SJCRH30 (cell line): Measurements from ENCODE around the gene TMEM135. TPM values are rescaled to one million over a fixed set of nuclear protein-coding genes. Genes with fewer than 3 reads are reported as not detected.
"Not testable (repeated sequence)": the region's sequence is repeated elsewhere in the genome, so short reads cannot be mapped to it uniquely, and the experiment has no call there.

ENCODE experiments used
- DNase-seq, 2 experiments: peaks; one replicate each; pipeline ENCODE4 v3.0.0-alpha.2; 2015 to 2020
- H3K27ac ChIP-seq: fragments of 250-450 bp; sonication (Bioruptor Pico); 2 replicates; pipeline ENCODE4 v1.5.1; 2020; ENCODE audit warnings: mild to moderate bottlenecking, moderate library complexity
- H3K27me3 ChIP-seq: fragments of 250-450 bp; sonication (Bioruptor Pico); 2 replicates; pipeline ENCODE4 v1.5.1; 2020; ENCODE audit warnings: mild to moderate bottlenecking, moderate library complexity
- H3K36me3 ChIP-seq: fragments of 250-450 bp; sonication (Bioruptor Pico); 2 replicates; pipeline ENCODE4 v1.5.1; 2020; ENCODE audit warnings: mild to moderate bottlenecking, moderate library complexity
- H3K4me1 ChIP-seq: fragments of 250-450 bp; sonication (Bioruptor Pico); 2 replicates; pipeline ENCODE4 v1.5.1; 2020; ENCODE audit warnings: mild to moderate bottlenecking, moderate library complexity
- H3K4me3 ChIP-seq: fragments of 250-450 bp; sonication (Bioruptor Pico); 2 replicates; pipeline ENCODE4 v1.5.1; 2020; ENCODE audit warnings: mild to moderate bottlenecking, moderate library complexity
- H3K9me3 ChIP-seq: fragments of 250-450 bp; sonication (Bioruptor Pico); replicated peaks from 2 replicates; pipeline ENCODE4 v1.5.1; 2020; ENCODE audit warnings: mild to moderate bottlenecking, moderate library complexity
- total RNA-seq: library from RNA; depleted of rRNA; stranded (reverse); fragments of >200 nt; shearing (Covaris generic); gene quantifications from 2 replicates; pipeline ENCODE4 v1.2.3, GENCODE V29; 2014

TMEM135 gene
- total RNA-seq, 1 experiment from 2014 or later = 35.3 TPM

GRCh38 chr11:87081358-87081757 lies 43.6 kb downstream of the TMEM135 start:
- Histone ChIP-seq H3K9me3 (no peaks in the 10 kb centered on the region), H3K36me3 (peaks cover 6% of the 10 kb centered on the region), H3K4me1 (no peaks in the 10 kb centered on the region), H3K27me3 (no peaks in the 10 kb centered on the region), H3K27ac (no peak overlapping the region), H3K4me3 (no peak overlapping the region)
- DNase-seq = no peak

DNA sequence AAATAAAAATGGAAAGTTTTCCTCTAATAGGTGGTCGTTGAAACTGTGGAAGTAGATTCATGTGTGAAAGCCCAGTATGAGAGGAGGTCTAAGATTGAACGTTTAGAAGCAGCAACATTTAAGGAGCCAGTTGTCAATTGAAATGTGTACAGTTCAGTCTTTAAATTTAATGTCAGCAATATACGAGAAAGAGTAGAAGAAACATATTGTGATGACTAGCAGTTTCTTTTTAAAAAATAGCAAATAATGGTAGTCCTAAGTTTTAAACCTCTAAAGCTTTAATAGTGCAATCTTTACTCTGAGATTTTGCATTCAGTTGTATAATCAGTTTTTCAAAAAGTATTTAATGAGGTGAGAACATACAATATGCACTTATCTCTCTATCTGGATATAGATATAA lies 44.9 kb downstream of the TMEM135 start:
- no peak for DNase-seq
- Histone ChIP-seq H3K27ac (no peak overlapping the region), H3K4me3 (no peak overlapping the region), H3K9me3 (no peaks in the 10 kb centered on the region), H3K36me3 (no peaks in the 10 kb centered on the region), H3K27me3 (no peaks in the 10 kb centered on the region), H3K4me1 (no peaks in the 10 kb centered on the region)

- Histone ChIP-seq H3K9me3 (no peaks in the 10 kb centered on the region), H3K36me3 (no peaks in the 10 kb centered on the region), H3K4me3 (no peak overlapping the region), H3K27ac (no peak overlapping the region), H3K27me3 (no peaks in the 10 kb centered on the region), H3K4me1 (no peaks in the 10 kb centered on the region)
- no peak for DNase-seq
Observed at GRCh38 chr11:87083029-87083428, 45.3 kb downstream of the TMEM135 start.

DNA sequence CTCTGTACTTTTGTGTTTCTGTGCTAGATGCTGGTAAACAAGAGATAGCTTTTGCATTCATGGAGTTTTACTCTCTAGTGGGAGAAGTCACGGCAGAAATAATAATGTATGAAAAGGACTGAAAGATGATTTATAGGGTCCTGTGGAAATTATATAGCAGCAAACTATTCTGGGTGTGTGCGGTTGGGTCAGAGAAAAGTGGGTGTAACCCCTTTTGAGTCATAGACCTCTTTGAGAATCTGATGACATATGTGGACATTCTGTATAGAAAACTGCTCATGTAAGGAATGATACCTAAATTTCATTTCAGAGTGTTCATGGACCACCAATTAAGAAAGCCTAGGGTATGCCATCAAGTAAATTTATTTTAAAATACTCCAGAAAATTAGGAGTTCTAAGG lies 54.4 kb downstream of the TMEM135 start:
- DNase-seq = no peak

DNA sequence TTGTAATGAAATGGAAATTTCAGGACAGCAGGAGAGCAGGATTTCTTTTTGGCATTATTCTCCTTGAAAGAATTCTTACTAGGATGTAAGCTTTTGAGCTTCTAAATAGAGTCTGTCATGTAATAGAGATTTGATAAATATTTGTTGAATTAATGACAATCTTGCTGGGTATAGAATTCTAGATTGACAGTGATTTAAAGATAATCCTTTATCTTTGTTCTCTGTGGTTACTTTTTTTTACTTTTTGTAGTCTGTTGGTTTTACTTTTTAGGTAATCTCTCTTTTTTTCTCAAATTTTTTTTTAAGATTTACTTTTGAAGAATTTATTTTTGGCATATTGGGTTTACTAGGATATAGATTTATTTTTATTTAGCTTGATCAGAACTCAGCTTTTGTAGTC lies 54.8 kb downstream of the TMEM135 start:
- peaks cover 11% of the 10 kb centered on the region; the same call in 1 of the 2 replicates for H3K9me3 ChIP-seq
- DNase-seq = no peak
- no peaks in the 10 kb centered on the region; the same call in 1 of the 2 replicates for H3K4me1 ChIP-seq
- no peaks in the 10 kb centered on the region for H3K27me3 ChIP-seq
- no peak overlapping the region for H3K4me3 ChIP-seq
- H3K27ac ChIP-seq = no peak overlapping the region
- H3K36me3 ChIP-seq = peaks cover 7% of the 10 kb centered on the region; the same call in 1 of the 2 replicates

More for the DNA sequence above, 54.4 kb downstream of the TMEM135 start:
- H3K27ac ChIP-seq = no peak overlapping the region
- no peak overlapping the region for H3K4me3 ChIP-seq
- no peaks in the 10 kb centered on the region; the same call in 1 of the 2 replicates for H3K4me1 ChIP-seq
- no peaks in the 10 kb centered on the region for H3K27me3 ChIP-seq
- peaks cover 7% of the 10 kb centered on the region; the same call in 1 of the 2 replicates for H3K36me3 ChIP-seq
- H3K9me3 ChIP-seq = peaks cover 11% of the 10 kb centered on the region; the same call in 1 of the 2 replicates

GRCh38 chr11:87097582-87097981 lies 59.8 kb downstream of the TMEM135 start:
- no peak overlapping the region for H3K4me3 ChIP-seq
- peaks cover 10% of the 10 kb centered on the region for H3K36me3 ChIP-seq
- DNase-seq = peak; percentile 30 to 64
- peaks cover 10% of the 10 kb centered on the region; the same call in 1 of the 2 replicates for H3K9me3 ChIP-seq
- no peak overlapping the region for H3K27ac ChIP-seq
- H3K27me3 ChIP-seq = no peaks in the 10 kb centered on the region
- H3K4me1 ChIP-seq = no peaks in the 10 kb centered on the region

DNA sequence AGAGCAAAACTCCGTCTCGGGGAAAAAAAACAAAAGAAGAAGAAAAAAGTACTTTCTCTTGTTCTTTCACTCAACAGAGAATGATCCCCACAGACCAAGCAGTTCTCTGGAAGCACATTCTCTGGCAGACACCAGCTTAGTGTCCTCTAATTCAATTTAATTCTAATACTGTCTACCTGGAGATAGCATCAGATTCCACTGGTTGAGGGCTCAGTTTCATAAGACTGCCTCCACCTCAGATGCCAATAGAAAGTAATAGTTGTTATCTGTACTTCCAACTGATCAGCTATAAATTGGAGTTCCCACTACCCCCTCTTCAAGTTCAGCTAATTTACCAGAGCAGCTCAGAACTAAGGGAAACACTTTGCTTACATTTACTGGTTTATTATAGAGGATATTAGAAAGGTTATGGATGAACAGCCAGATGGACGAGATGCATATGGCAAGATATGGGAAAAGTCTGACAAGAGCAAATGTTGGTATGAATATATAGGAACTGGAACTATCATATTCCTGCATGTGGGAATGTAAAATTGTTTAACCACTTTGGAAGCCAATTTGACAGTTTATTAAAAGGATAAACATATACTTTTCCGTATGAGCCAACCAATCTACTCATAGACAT lies 64.3 kb downstream of the TMEM135 start:
- peaks cover 5% of the 10 kb centered on the region for H3K36me3 ChIP-seq
- no peak overlapping the region for H3K4me3 ChIP-seq
- H3K27me3 ChIP-seq = no peaks in the 10 kb centered on the region
- DNase-seq = no peak
- H3K4me1 ChIP-seq = no peaks in the 10 kb centered on the region
- H3K9me3 ChIP-seq = 0 out of 2 replicates have a peak, but pooled peaks cover 4% of the 10 kb centered on the region
- H3K27ac ChIP-seq = no peak overlapping the region

- not testable (repeated sequence) for H3K9me3 ChIP-seq, H3K4me1 ChIP-seq, DNase-seq, H3K27ac ChIP-seq, H3K4me3 ChIP-seq, H3K36me3 ChIP-seq, H3K27me3 ChIP-seq
Observed at GRCh38 chr11:87105826-87106225, 68.1 kb downstream of the TMEM135 start.

DNA sequence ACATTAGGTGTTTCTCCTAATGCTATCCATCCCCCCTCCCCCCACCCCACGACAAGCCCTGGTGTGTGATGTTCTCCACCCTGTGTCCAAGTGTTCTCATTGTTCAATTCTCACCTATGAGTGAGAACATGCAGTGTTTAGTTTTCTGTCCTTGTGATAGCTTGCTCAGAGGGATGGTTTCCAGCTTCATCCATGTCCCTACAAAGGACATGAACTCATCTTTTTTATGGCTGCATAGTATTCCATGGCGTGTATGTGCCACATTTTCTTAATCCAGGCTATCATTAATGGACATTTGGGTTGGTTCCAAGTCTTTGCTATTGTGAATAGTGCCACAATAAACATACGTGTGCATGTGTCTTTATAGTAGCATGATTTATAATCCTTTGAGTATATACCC lies 69.6 kb downstream of the TMEM135 start:
- not testable (repeated sequence) for H3K4me1 ChIP-seq, DNase-seq, H3K36me3 ChIP-seq, H3K4me3 ChIP-seq, H3K27me3 ChIP-seq, H3K27ac ChIP-seq, H3K9me3 ChIP-seq

DNA sequence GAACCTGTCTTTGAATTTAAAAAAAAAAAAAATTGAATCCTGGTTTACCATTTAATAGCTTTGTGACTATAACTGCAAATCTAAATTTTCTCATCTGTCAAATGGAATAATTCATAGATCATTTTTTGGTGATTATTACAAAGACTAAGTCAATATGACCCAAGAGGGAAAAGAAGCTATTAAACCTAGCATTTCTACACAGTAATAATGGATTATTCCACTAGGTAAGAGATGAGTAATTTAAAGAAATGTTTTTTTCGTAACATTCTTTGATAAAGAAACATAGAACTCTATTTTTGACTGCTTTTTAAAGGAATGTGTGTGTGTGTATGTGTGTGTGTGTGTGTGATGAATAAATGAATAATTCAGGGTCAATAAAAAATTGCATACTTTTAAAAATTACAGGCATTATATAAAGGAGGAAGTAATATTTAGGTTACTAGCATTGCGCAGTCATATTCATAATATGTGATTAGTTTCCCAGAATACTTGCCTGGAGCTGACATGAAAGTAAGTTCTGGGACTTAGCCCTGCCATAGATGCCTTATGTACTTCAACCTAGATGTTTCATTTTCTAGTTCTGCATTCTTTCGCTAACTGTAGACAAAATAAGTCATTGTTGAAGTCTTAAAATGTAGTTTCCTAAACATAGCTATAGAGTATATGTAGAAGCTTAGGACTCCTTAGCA lies 72.9 kb downstream of the TMEM135 start:
- Histone ChIP-seq H3K4me1 (no peaks in the 10 kb centered on the region; the same call in 1 of the 2 replicates), H3K36me3 (peaks cover under 1% of the 10 kb centered on the region; the same call in 1 of the 2 replicates), H3K27me3 (no peaks in the 10 kb centered on the region), H3K27ac (no peak overlapping the region), H3K4me3 (no peak overlapping the region), H3K9me3 (no peaks in the 10 kb centered on the region)
- DNase-seq = no peak

DNA sequence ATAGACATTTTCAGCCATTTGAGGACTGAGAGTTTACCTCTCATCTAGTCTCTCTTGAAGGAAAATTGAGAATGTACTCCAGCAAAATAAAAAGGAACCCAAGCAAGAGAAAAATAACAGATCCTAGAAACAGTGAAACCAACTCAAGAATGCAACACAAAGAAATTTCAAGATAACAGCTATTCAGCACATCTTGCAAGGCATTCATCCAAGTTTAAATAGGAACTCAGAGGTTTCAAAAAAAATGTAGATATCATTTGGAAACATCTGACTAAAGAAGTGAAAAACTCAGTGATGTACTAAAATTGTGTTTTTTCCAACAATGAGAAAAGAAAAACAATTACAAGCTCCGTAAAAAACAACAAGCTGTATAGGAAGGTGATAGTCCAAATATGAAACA lies 76.4 kb downstream of the TMEM135 start:
- Histone ChIP-seq H3K4me3 (no peak overlapping the region), H3K27ac (no peak overlapping the region), H3K27me3 (no peaks in the 10 kb centered on the region), H3K36me3 (0 out of 2 replicates have a peak, but pooled peaks cover 2% of the 10 kb centered on the region), H3K4me1 (no peaks in the 10 kb centered on the region; the same call in 1 of the 2 replicates), H3K9me3 (no peaks in the 10 kb centered on the region)
- no peak for DNase-seq

DNA sequence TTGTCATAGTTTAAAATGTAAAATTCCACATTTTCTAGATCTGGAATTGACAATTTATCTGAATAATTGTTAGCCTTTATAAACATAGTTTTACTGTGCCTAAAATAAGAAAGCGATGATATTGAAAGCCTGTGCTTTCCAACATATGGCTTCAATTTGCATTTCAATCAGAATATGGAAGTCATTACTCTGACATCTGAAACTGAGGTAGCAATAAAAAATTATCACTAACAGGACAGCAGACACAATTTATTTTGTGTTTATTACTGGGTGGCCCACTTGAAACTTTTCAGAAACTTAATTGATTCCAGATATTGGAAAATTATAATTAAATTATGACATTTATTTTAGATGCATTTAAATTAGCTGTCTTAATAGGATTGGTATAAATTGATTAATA lies 78.5 kb downstream of the TMEM135 start:
- Histone ChIP-seq H3K36me3 (0 out of 2 replicates have a peak, but pooled peaks cover 2% of the 10 kb centered on the region), H3K27me3 (no peaks in the 10 kb centered on the region), H3K9me3 (no peaks in the 10 kb centered on the region), H3K4me1 (no peaks in the 10 kb centered on the region; the same call in 1 of the 2 replicates), H3K27ac (no peak overlapping the region), H3K4me3 (no peak overlapping the region)
- no peak for DNase-seq

- Histone ChIP-seq H3K27me3 (no peaks in the 10 kb centered on the region), H3K9me3 (no peaks in the 10 kb centered on the region), H3K27ac (no peak overlapping the region), H3K4me1 (no peaks in the 10 kb centered on the region), H3K36me3 (0 out of 2 replicates have a peak, but pooled peaks cover 2% of the 10 kb centered on the region), H3K4me3 (no peak overlapping the region)
- DNase-seq = no peak
Observed at GRCh38 chr11:87120937-87121336, 83.2 kb downstream of the TMEM135 start.

- DNase-seq = no peak
- Histone ChIP-seq H3K27me3 (no peaks in the 10 kb centered on the region), H3K4me1 (no peaks in the 10 kb centered on the region), H3K36me3 (no peaks in the 10 kb centered on the region), H3K27ac (no peak overlapping the region), H3K9me3 (no peaks in the 10 kb centered on the region), H3K4me3 (no peak overlapping the region)
Observed at GRCh38 chr11:87122852-87123251, 85.1 kb downstream of the TMEM135 start.

DNA sequence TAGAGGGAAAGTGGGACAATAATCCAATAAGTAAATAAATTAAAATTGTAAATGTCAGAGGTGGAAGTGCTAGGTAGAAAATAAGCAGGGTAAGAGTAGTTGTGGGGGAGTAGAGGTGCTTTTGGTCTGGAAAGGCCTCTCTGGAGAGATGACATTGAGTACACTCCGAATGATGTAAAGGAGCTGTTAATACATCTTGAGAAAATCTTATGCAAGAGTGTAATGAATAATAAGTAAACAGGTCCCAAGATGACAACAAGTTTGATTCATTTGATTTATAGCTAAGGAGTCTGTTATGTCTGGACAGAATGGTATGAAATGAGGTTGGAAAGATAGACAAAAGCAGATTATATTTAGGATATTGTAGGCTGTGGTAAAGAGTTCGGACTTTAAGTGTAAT lies 87.5 kb downstream of the TMEM135 start:
- Histone ChIP-seq H3K27me3 (no peaks in the 10 kb centered on the region), H3K36me3 (no peaks in the 10 kb centered on the region), H3K9me3 (no peaks in the 10 kb centered on the region), H3K27ac (no peak overlapping the region), H3K4me3 (no peak overlapping the region), H3K4me1 (no peaks in the 10 kb centered on the region)
- no peak for DNase-seq
